Spleen (tissue), 11 donors: ENCODE results near the gene MORF4L1. TPM values are rescaled to one million over a fixed set of nuclear protein-coding genes. Genes with fewer than 3 reads are reported as not detected.

ENCODE experiments used
- DNase-seq: peaks from one replicate; pipeline ENCODE4 v3.0.0-alpha.2; 2020
- H3K27ac ChIP-seq, 8 donors: fragments of 200-600 bp; sonication (generic) in 7 of 8; 1 replicate in 4 of 8; 2 replicates in 4 of 8; pipeline versions ENCODE4 v1.5.0 to v1.8.0; 2016 to 2021; ENCODE audit warnings: inconsistent platforms in 4 of 8, mild to moderate bottlenecking in 4 of 8, moderate library complexity in 1 of 8
- H3K27me3 ChIP-seq, 7 donors: fragments of 200-600 bp; sonication (generic) in 6 of 7; replicated peaks in 1 of 7; 1 replicate in 4 of 7; 2 replicates in 3 of 7; pipeline versions ENCODE4 v1.5.0 to v1.8.0; 2016 to 2021; ENCODE audit warnings: inconsistent platforms in 3 of 7, mild to moderate bottlenecking in 1 of 7
- H3K36me3 ChIP-seq, 6 donors: fragments of 200-600 bp; sonication (generic) in 5 of 6; 1 replicate in 4 of 6; 2 replicates in 2 of 6; pipeline versions ENCODE4 v1.5.0 to v1.8.0; 2016 to 2021; ENCODE audit warnings: inconsistent platforms in 2 of 6
- H3K4me1 ChIP-seq, 6 donors: fragments of 200-600 bp; sonication (generic) in 5 of 6; 1 replicate in 3 of 6; 2 replicates in 3 of 6; pipeline versions ENCODE4 v1.5.0 to v1.8.0; 2016 to 2021; ENCODE audit warnings: inconsistent platforms in 3 of 6
- H3K4me3 ChIP-seq, 8 donors: fragments of 200-600 bp; sonication (generic) in 7 of 8; 1 replicate in 4 of 8; 2 replicates in 4 of 8; pipeline versions ENCODE4 v1.5.0 to v1.8.0; 2016 to 2021; ENCODE audit warnings: inconsistent platforms in 4 of 8, mild to moderate bottlenecking in 4 of 8, moderate library complexity in 2 of 8
- H3K9me3 ChIP-seq, 8 donors: fragments of 200-600 bp; sonication (generic) in 7 of 8; 1 replicate in 4 of 8; 2 replicates in 4 of 8; pipeline versions ENCODE4 v1.5.0 to v1.8.0; 2016 to 2021; ENCODE audit warnings: inconsistent platforms in 4 of 8
- POLR2A ChIP-seq, 3 donors: fragments of 450-650 bp; IDR thresholded peaks; one replicate each; pipeline ENCODE4 v1.5.1; 2017; ENCODE audit warnings: antibody characterized with exemption in 3 of 3, mild to moderate bottlenecking in 1 of 3
- POLR2AphosphoS5 ChIP-seq, 3 donors: sonication (generic); formaldehyde crosslinking; IDR thresholded peaks; one replicate each; pipeline ENCODE4 v1.5.1; 2017; ENCODE audit warnings: antibody characterized with exemption in 3 of 3
- WGBS, 5 donors: extraction: QIAGEN DNeasy Blood & Tissue Kit in 3 of 5; methylation state at CpG; one replicate each; pipeline versions ENCODE4 v1.1.5 to v1.1.7; 2013 to 2018; 5-methylcytosine and 5-hydroxymethylcytosine counted together
- intact Hi-C: fragments of 100-400 bp; cut with DNase I; formaldehyde crosslinking; loops from one replicate; pipeline ENCODE4 v1.15.0; 2023; ENCODE audit warnings: low total_unique reads
- polyA plus RNA-seq, 3 donors: library from polyadenylated mRNA; stranded (reverse); fragments of 200-250 nt; gene quantifications; one replicate each; pipeline ENCODE4 v1.2.1, GENCODE V29; 2013
- total RNA-seq, 7 donors: library from RNA; depleted of rRNA in 3 of 7; stranded (reverse); fragments of >200 nt in 3 of 7; fragmentation: NEBNext Ultra II Directional in 4 of 7; extraction: Animal tissue kit (Norgen Biotek cat#: 25700) in 4 of 7; gene quantifications; one replicate each; pipeline versions ENCODE4 v1.1.0 to v1.2.1, GENCODE V29; 2016 to 2021
- TF ChIP-seq, protein P1 (sequence below), 11 experiments: fragments of 200-600 bp in 7 of 11; fragments of 450-650 bp in 4 of 11; sonication (generic) in 4 of 11; IDR thresholded peaks in 8 of 11; conservative IDR thresholded peaks in 3 of 11; 1 replicate in 7 of 11; 2 replicates in 4 of 11; pipeline versions ENCODE4 v1.4.0 to v1.8.0; 2016 to 2021; ENCODE audit warnings: antibody characterized with exemption in 11 of 11, inconsistent platforms in 4 of 11, mild to moderate bottlenecking in 1 of 11
- donor health status: healthy with polysubstance abuse.
- donor health status: DM: no; HTN: no; CAD: no; lungs with moderate emphysema.
- donor health status: DM: no; HTN: no; CAD: no.
- donor health status: Bipolar disorder and iron deficiency.
- donor health status: healthy.
- donor health status: DM: no; HTN: no; CAD: no.
- donor health status: DM: yes; HTN: yes; CAD: no.

The MORF4L1 gene
- total and polyA plus RNA-seq, 10 donors = 105 to 271 (median 213) TPM

DNA sequence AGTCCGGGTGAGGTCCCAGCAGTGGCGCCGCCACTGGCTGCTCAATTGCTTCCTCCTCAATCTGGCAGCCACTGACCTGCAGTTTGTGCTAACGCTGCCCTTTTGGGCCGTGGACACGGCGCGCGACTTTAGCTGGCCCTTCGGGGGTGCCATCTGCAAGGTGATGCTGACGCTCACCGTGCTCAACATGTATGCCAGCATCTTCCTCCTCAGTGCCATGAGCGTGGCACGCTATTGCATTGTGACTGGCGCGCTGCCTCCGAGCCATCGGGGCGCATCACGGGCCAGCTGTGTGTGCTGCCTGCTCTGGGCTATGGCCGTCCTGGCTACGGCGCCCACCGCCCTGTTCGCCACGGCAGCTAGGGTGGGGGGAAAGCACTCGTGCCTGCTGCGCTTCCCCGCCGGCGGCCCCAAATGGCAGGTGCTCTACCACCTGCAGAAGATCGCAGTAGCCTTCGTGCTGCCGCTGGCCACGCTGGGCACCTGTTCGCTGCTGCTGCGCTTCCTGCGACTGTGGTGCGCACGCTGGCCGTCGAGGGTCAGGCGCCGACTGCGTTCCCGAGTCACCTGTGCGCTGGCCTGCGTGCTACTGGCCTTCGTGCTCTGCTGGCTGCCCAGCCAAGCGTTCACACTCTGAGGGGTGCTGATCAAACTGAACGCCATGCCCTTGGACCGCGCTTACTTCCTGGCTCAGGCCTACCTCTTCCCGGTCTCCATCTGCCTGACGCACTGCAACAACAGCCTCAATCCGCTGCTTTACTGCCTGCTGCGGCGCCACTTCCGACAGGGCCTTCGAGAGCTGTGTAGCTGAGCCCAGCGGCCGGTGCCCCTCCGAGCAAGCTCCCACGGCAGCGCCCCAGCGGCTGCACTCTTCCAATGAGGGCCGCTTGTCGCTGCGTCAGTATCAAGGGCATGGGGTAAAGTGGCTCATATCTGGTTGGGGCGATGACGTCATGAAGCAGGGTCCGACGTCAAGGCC, 41.2 kb upstream of the MORF4L1 start:
- WGBS, 5 donors = 83 to 92% (median 85%) methylated on average over 40 to 73 of the region's 73 CpGs
- no peak for DNase-seq

GRCh38 chr15:78836333-78836732, 36.4 kb upstream of the MORF4L1 start:
- H3K36me3 ChIP-seq = no peaks in the 10 kb centered on the region
- H3K4me3 ChIP-seq = no peak overlapping the region
- H3K27me3 ChIP-seq = peaks cover 0 to 15% (median 2%) of the 10 kb centered on the region in 7 donors
- intact Hi-C loops = no loop called here
- WGBS, 5 donors = 85 to 100% (median 94%) methylated on average over 1 of the region's 1 CpG
- no peaks in the 10 kb centered on the region for H3K9me3 ChIP-seq
- no peak for TF ChIP-seq POLR2A (IDR thresholded peaks at IDR 0.05)
- TF ChIP-seq POLR2AphosphoS5 (IDR thresholded peaks at IDR 0.05) = no peak
- TF ChIP-seq, protein P1, sequence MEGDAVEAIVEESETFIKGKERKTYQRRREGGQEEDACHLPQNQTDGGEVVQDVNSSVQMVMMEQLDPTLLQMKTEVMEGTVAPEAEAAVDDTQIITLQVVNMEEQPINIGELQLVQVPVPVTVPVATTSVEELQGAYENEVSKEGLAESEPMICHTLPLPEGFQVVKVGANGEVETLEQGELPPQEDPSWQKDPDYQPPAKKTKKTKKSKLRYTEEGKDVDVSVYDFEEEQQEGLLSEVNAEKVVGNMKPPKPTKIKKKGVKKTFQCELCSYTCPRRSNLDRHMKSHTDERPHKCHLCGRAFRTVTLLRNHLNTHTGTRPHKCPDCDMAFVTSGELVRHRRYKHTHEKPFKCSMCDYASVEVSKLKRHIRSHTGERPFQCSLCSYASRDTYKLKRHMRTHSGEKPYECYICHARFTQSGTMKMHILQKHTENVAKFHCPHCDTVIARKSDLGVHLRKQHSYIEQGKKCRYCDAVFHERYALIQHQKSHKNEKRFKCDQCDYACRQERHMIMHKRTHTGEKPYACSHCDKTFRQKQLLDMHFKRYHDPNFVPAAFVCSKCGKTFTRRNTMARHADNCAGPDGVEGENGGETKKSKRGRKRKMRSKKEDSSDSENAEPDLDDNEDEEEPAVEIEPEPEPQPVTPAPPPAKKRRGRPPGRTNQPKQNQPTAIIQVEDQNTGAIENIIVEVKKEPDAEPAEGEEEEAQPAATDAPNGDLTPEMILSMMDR (IDR thresholded peaks at IDR 0.05 in 8 of 11, conservative IDR thresholded peaks at IDR 0.05 in 3 of 11) = no peak
- DNase-seq = no peak
- peaks cover 0 to 12% (median 7%) of the 10 kb centered on the region in 6 donors for H3K4me1 ChIP-seq
- no peak overlapping the region for H3K27ac ChIP-seq

More for the DNA sequence above, 41.2 kb upstream of the MORF4L1 start:
- Histone ChIP-seq H3K27me3 (peaks cover 0 to 28% (median 11%) of the 10 kb centered on the region in 7 donors), H3K9me3 (no peaks in the 10 kb centered on the region), H3K36me3 (no peaks in the 10 kb centered on the region), H3K4me1 (peaks cover 0 to 23% (median 11%) of the 10 kb centered on the region in 6 donors), H3K27ac (no peak overlapping the region), H3K4me3 (peak overlapping the region in 7 of 8 donors; percentile 9 to 60 (median 18))
- TF ChIP-seq, protein P1 (IDR thresholded peaks at IDR 0.05 in 8 of 11, conservative IDR thresholded peaks at IDR 0.05 in 3 of 11) = no peak
- TF ChIP-seq POLR2AphosphoS5 (IDR thresholded peaks at IDR 0.05) (no peak), POLR2A (IDR thresholded peaks at IDR 0.05) (no peak)
- intact Hi-C loops = no loop called here

DNA sequence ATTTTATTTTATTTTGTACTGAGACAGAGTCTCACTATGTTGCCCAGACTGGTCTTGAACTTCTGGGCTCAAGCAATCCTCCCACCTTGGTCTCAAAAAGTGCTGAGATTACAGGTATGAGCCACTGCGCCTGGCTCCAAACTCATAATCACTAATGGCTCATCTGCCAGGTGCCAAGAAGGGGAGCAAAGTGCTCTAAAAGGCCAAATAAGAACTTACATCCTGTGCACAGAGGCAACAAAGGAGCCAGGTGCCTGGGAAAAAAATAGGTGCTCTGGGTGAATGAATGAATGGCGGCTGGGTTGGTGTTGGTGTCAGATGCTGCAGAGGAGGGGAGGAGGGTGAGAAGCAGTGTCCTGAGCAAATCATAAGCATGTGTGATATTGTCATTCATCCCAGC, 35.6 kb upstream of the MORF4L1 start:
- Histone ChIP-seq H3K4me1 (peaks cover 0 to 12% (median 7%) of the 10 kb centered on the region in 6 donors), H3K9me3 (no peaks in the 10 kb centered on the region), H3K27ac (no peak overlapping the region), H3K27me3 (peaks cover 0 to 7% (median 0%) of the 10 kb centered on the region in 7 donors), H3K36me3 (no peaks in the 10 kb centered on the region), H3K4me3 (no peak overlapping the region)
- TF ChIP-seq, protein P1 (IDR thresholded peaks at IDR 0.05 in 8 of 11, conservative IDR thresholded peaks at IDR 0.05 in 3 of 11) = no peak
- TF ChIP-seq POLR2AphosphoS5 (IDR thresholded peaks at IDR 0.05) (no peak), POLR2A (IDR thresholded peaks at IDR 0.05) (no peak)
- 46 to 78% (median 71%) methylated on average over 2 of the region's 2 CpGs for WGBS, 5 donors
- intact Hi-C loops = no loop called here
- no peak for DNase-seq

GRCh38 chr15:78837543-78837942, 35.1 kb upstream of the MORF4L1 start:
- Histone ChIP-seq H3K4me1 (peaks cover 0 to 12% (median 7%) of the 10 kb centered on the region in 6 donors), H3K9me3 (no peaks in the 10 kb centered on the region), H3K4me3 (no peak overlapping the region), H3K27me3 (peaks cover 0 to 4% (median 0%) of the 10 kb centered on the region in 7 donors), H3K36me3 (no peaks in the 10 kb centered on the region), H3K27ac (no peak overlapping the region)
- intact Hi-C loops = no loop called here
- TF ChIP-seq POLR2A (IDR thresholded peaks at IDR 0.05) = no peak
- TF ChIP-seq, protein P1 (IDR thresholded peaks at IDR 0.05 in 8 of 11, conservative IDR thresholded peaks at IDR 0.05 in 3 of 11) = no peak
- no peak for TF ChIP-seq POLR2AphosphoS5 (IDR thresholded peaks at IDR 0.05)
- no peak for DNase-seq
- 83 to 94% (median 91%) methylated on average over 8 of the region's 8 CpGs for WGBS, 5 donors
